ENCODE data around the gene COPS3. TPM values are rescaled to one million over a fixed set of nuclear protein-coding genes. Genes with fewer than 3 reads are reported as not detected.

Gene COPS3
- total RNA-seq, 1 experiment from 2014 or later = 73.6 TPM

DNA sequence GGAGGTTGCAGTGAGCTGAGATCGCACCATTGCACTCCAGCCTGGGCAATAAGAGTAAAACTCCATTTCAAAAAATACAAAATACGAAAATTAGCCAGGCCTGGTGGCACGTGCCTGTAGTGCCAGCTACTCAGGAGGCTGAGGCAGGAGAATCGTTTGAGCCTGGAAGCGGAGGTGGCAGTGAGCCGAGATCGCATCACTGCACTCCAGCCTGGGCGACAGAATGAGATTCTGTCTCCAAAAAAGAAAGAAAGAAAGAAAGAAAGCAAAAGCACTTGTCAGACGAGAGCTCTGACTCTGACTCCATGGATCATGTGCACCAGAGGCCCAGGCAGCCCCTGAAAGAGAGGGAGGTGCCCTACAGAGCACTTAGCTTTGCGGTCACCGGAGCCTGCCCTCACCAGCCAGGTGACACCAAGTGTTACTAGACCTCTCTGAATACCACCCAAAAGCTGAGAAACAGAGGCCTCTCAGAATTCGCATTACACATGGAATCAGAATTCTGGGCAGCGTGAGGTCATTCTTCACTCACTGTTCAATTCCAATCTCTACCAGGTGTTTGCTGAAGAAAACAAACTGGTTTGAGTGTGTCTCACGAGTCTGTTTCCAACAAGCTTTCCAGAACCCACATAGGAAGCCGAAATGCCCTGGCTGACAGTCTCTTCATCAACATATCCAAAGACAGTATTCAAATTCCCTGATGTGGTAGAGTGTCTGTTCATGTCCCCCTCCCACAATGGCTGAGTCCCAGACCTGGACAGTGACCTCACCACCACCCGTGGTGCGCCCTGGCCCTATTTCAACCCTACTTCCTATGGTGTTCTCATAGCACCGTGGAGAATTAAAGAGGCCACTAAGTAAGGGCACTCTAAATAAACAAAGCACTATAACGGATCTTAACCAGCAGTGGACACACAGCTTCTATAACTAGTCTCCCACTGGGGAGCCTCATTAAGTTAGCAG lies 45.6 kb downstream of the COPS3 start:
- in situ Hi-C loops (cut with HindIII; ENCODE audit: low pct_unique_long_range_greater_than_20kb, low sequenced_read_pairs) (no loop called here), intact Hi-C loops (cut with micrococcal nuclease; ENCODE audit: unreplicated experiment) (no loop called here)
- Histone ChIP-seq H3K27me3 (ENCODE audit: control insufficient read depth, insufficient read depth, low read length) (no peaks in the 10 kb centered on the region), H3K4me3 (ENCODE audit: low read depth in 2 of 2, low read length in 2 of 2) (peak overlapping the region; percentile 91 to 97), H3K9me3 (ENCODE audit: control insufficient read depth, insufficient read depth, low read depth, low read length) (no peaks in the 10 kb centered on the region), H3K4me1 (ENCODE audit: control insufficient read depth, insufficient read depth, low read length) (peaks cover 3% of the 10 kb centered on the region; the same call in 1 of the 2 replicates), H3K36me3 (ENCODE audit: control insufficient read depth, insufficient read depth, low read length) (peaks cover 4% of the 10 kb centered on the region), H3K27ac (ENCODE audit: low read length) (peak overlapping the region; percentile 98)
- TF ChIP-seq REST (IDR thresholded peaks at IDR 0.05; ENCODE audit: insufficient read depth in 1 of 2, low read depth in 2 of 2, low read length in 1 of 2) = no peak
- no peak for TF ChIP-seq TCF7L2 (IDR thresholded peaks at IDR 0.05; ENCODE audit: low read depth, low read length)
- no peak for TF ChIP-seq POLR2AphosphoS5 (IDR thresholded peaks at IDR 0.05; ENCODE audit: low read depth, low read length)
- TF ChIP-seq SIN3A (IDR thresholded peaks at IDR 0.05; ENCODE audit: borderline replicate concordance, insufficient read depth, low read depth, low read length) = no peak
- TF ChIP-seq, protein P1, sequence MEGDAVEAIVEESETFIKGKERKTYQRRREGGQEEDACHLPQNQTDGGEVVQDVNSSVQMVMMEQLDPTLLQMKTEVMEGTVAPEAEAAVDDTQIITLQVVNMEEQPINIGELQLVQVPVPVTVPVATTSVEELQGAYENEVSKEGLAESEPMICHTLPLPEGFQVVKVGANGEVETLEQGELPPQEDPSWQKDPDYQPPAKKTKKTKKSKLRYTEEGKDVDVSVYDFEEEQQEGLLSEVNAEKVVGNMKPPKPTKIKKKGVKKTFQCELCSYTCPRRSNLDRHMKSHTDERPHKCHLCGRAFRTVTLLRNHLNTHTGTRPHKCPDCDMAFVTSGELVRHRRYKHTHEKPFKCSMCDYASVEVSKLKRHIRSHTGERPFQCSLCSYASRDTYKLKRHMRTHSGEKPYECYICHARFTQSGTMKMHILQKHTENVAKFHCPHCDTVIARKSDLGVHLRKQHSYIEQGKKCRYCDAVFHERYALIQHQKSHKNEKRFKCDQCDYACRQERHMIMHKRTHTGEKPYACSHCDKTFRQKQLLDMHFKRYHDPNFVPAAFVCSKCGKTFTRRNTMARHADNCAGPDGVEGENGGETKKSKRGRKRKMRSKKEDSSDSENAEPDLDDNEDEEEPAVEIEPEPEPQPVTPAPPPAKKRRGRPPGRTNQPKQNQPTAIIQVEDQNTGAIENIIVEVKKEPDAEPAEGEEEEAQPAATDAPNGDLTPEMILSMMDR (IDR thresholded peaks at IDR 0.05) = no peak
- 0 out of 2 replicates have a peak, but pooled peaks have one; percentile 18 for ATAC-seq
- POLR2A ChIA-PET = interaction anchor here (0.5 kb wide), 1 partner anchor 404 kb away, joined by 5 read pairs; no protein-coding TSS in a partner anchor
- no peak for DNase-seq (ENCODE audit: low read depth, low spot score)
- CTCF ChIA-PET = no interaction called here
- BruUV-seq (replicated peaks) = no TSS peak

GRCh38 chr17:17232303-17232621 lies 48.8 kb downstream of the COPS3 start:
- intact Hi-C loops (cut with micrococcal nuclease; ENCODE audit: unreplicated experiment) = no loop called here
- CTCF ChIA-PET = no interaction called here
- ATAC-seq = no peak

More at GRCh38 chr17:17232303-17232621, 48.8 kb downstream of the COPS3 start:
- POLR2A ChIA-PET = no interaction called here
- in situ Hi-C loops (cut with HindIII; ENCODE audit: low pct_unique_long_range_greater_than_20kb, low sequenced_read_pairs) = no loop called here
- Histone ChIP-seq H3K27me3 (ENCODE audit: control insufficient read depth, insufficient read depth, low read length) (no peaks in the 10 kb centered on the region), H3K9me3 (ENCODE audit: control insufficient read depth, insufficient read depth, low read depth, low read length) (no peaks in the 10 kb centered on the region), H3K27ac (ENCODE audit: low read length) (no peak overlapping the region), H3K36me3 (ENCODE audit: control insufficient read depth, insufficient read depth, low read length) (peaks cover 8% of the 10 kb centered on the region), H3K4me1 (ENCODE audit: control insufficient read depth, insufficient read depth, low read length) (no peaks in the 10 kb centered on the region), H3K4me3 (ENCODE audit: low read depth in 2 of 2, low read length in 2 of 2) (no peak overlapping the region)
- TF ChIP-seq SIN3A (IDR thresholded peaks at IDR 0.05; ENCODE audit: borderline replicate concordance, insufficient read depth, low read depth, low read length) (no peak), REST (IDR thresholded peaks at IDR 0.05; ENCODE audit: insufficient read depth in 1 of 2, low read depth in 2 of 2, low read length in 1 of 2) (no peak), POLR2AphosphoS5 (IDR thresholded peaks at IDR 0.05; ENCODE audit: low read depth, low read length) (no peak), TCF7L2 (IDR thresholded peaks at IDR 0.05; ENCODE audit: low read depth, low read length) (no peak)
- TF ChIP-seq, protein P1 (IDR thresholded peaks at IDR 0.05) = no peak
- no TSS peak for BruUV-seq (replicated peaks)
- DNase-seq (ENCODE audit: low read depth, low spot score) = no peak

All from Panc1 (cell line).